ACC112 (cell line): Measurements from ENCODE around the gene PRKAG2.
A peak's percentile ranks its signal among the peaks of the same experiment; 100 is the strongest.

Source experiments
- H2AFZ ChIP-seq: fragments of 200-600 bp; sonication (generic); one replicate; pipeline ENCODE4 v1.6.0; 2017; ENCODE audit warnings: antibody characterized with exemption, low read length; ENCODE audit not compliant: unreplicated experiment
- H3K27ac ChIP-seq: fragments of 200-600 bp; sonication (generic); 2 replicates; pipeline ENCODE4 v1.5.1; 2014; ENCODE audit warnings: low read depth, mild to moderate bottlenecking, antibody characterized with exemption, low read length, moderate library complexity
- H3K27me3 ChIP-seq: fragments of 200-600 bp; sonication (generic); 2 replicates; pipeline ENCODE4 v1.6.1; 2014; ENCODE audit warnings: mild to moderate bottlenecking, antibody characterized with exemption, low read length, moderate library complexity, mixed read lengths; ENCODE audit not compliant: insufficient read depth
- H3K36me3 ChIP-seq: fragments of 200-600 bp; sonication (generic); 2 replicates; pipeline ENCODE4 v1.6.1; 2016; ENCODE audit warnings: mild to moderate bottlenecking, antibody characterized with exemption, low read length, moderate library complexity, mixed read lengths; ENCODE audit not compliant: insufficient read depth
- H3K4me1 ChIP-seq: fragments of 200-600 bp; sonication (generic); one replicate; pipeline ENCODE4 v1.6.1; 2016; ENCODE audit warnings: low read length, mixed read lengths; ENCODE audit not compliant: insufficient read depth, unreplicated experiment, control insufficient read depth
- H3K4me3 ChIP-seq: fragments of 200-600 bp; sonication (generic); 2 replicates; pipeline ENCODE4 v1.5.1; 2014; ENCODE audit warnings: mild to moderate bottlenecking, low read depth, low read length
- H3K79me2 ChIP-seq: fragments of 200-600 bp; sonication (generic); one replicate; pipeline ENCODE4 v1.6.0; 2016; ENCODE audit warnings: low read length; ENCODE audit not compliant: control insufficient read depth, unreplicated experiment, insufficient read depth

The PRKAG2 gene

GRCh38 chr7:151624246-151624928, 252.5 kb downstream of the PRKAG2 start:
- H2AFZ ChIP-seq, result no peak overlapping the region
- no peaks in the 10 kb centered on the region for H3K27me3 ChIP-seq
- H3K4me3 ChIP-seq, result no peak overlapping the region
- H3K79me2 ChIP-seq, result peaks cover 80% of the 10 kb centered on the region
- H3K36me3 ChIP-seq, result 0 out of 2 replicates have a peak, but pooled peaks cover 3% of the 10 kb centered on the region
- H3K4me1 ChIP-seq, result peaks cover 17% of the 10 kb centered on the region
- H3K27ac ChIP-seq, result peak overlapping the region; percentile 69

GRCh38 chr7:151623766-151624165, 253.1 kb downstream of the PRKAG2 start:
- Histone ChIP-seq H3K36me3 (0 out of 2 replicates have a peak, but pooled peaks cover 3% of the 10 kb centered on the region), H3K4me3 (peak overlapping the region; percentile 29; the same call in 1 of the 2 replicates), H3K27ac (peak overlapping the region; percentile 69), H3K27me3 (no peaks in the 10 kb centered on the region), H3K79me2 (peaks cover 78% of the 10 kb centered on the region), H3K4me1 (peaks cover 15% of the 10 kb centered on the region), H2AFZ (no peak overlapping the region)

DNA sequence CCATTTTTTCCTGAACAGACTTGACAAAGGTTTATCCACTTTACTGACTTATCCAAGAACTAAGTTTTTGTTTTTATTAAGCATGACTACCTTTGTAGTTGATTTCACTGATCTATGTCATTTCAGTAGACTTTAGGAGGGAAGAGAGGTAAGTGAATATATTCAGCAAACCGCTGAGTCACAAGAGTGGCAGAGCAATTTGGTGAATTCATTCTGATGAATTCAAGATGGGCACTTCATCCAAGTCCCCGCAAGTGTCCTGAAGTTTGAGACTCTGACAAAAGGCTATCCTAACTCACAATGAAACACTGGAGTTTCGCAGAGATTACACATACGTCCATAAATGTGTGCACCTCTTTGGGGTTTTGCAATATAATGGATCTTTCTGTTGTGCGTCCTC, 255.0 kb downstream of the PRKAG2 start:
- Histone ChIP-seq H2AFZ (no peak overlapping the region), H3K4me1 (peaks cover 15% of the 10 kb centered on the region), H3K4me3 (no peak overlapping the region), H3K36me3 (0 out of 2 replicates have a peak, but pooled peaks cover 3% of the 10 kb centered on the region), H3K27me3 (no peaks in the 10 kb centered on the region), H3K79me2 (peaks cover 66% of the 10 kb centered on the region), H3K27ac (no peak overlapping the region)

- Histone ChIP-seq H3K4me3 (no peak overlapping the region), H3K4me1 (no peaks in the 10 kb centered on the region), H3K27ac (no peak overlapping the region), H2AFZ (no peak overlapping the region), H3K36me3 (0 out of 2 replicates have a peak, but pooled peaks cover 3% of the 10 kb centered on the region), H3K27me3 (no peaks in the 10 kb centered on the region), H3K79me2 (peaks cover 45% of the 10 kb centered on the region)
Measured at GRCh38 chr7:151616443-151617213, 260.3 kb downstream of the PRKAG2 start.

- peaks cover 37% of the 10 kb centered on the region for H3K79me2 ChIP-seq
Measured at GRCh38 chr7:151615784-151616183, 261.1 kb downstream of the PRKAG2 start.

DNA sequence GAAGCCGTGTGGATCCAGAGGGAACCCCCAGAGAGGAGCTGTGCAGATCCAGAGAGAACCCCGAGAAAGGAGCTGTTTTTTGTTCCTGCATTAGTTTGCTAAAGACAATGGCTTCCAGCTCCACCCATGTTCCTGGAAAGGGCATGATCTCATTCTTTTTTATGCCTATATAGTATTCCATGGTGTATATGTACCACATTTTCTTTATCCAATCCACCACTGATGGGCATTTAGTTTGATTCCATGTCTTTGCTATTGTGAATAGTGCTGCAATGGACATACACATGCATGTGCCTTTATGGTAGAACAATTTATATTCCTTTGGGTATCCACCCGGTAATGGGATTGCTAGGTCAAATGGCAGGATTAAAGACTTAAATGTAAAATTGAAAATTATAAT, 261.9 kb downstream of the PRKAG2 start:
- Histone ChIP-seq H3K79me2 (peaks cover 34% of the 10 kb centered on the region), H2AFZ (no peak overlapping the region), H3K4me3 (no peak overlapping the region), H3K4me1 (no peaks in the 10 kb centered on the region), H3K27me3 (no peaks in the 10 kb centered on the region), H3K27ac (no peak overlapping the region), H3K36me3 (0 out of 2 replicates have a peak, but pooled peaks cover 3% of the 10 kb centered on the region)

More at GRCh38 chr7:151615784-151616183, 261.1 kb downstream of the PRKAG2 start:
- Histone ChIP-seq H3K27me3 (no peaks in the 10 kb centered on the region), H2AFZ (no peak overlapping the region), H3K27ac (no peak overlapping the region), H3K4me1 (no peaks in the 10 kb centered on the region), H3K4me3 (no peak overlapping the region), H3K36me3 (0 out of 2 replicates have a peak, but pooled peaks cover 3% of the 10 kb centered on the region)

DNA sequence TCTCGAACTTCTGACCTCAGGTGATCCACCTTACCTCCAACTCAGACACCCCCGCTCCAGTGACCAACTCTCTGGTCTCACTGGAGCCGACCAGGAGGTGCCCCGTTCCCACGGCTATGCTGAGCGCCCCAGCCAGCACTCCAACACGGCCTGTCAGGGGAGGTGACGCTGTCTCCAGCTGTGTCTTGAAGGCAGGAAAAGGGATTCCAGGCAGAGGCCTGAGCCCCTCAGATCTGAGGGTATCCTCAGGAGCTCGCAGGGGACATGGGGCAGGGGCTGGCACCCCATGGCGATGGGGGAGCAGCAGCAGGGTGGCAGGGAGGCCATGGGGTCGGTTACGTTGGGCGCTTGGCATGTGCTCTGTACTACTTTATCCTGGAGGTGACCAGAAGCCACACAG, 262.9 kb downstream of the PRKAG2 start:
- Histone ChIP-seq H2AFZ (no peak overlapping the region), H3K4me1 (no peaks in the 10 kb centered on the region), H3K4me3 (no peak overlapping the region), H3K27ac (no peak overlapping the region), H3K79me2 (peaks cover 37% of the 10 kb centered on the region), H3K36me3 (0 out of 2 replicates have a peak, but pooled peaks cover 3% of the 10 kb centered on the region), H3K27me3 (no peaks in the 10 kb centered on the region)

DNA sequence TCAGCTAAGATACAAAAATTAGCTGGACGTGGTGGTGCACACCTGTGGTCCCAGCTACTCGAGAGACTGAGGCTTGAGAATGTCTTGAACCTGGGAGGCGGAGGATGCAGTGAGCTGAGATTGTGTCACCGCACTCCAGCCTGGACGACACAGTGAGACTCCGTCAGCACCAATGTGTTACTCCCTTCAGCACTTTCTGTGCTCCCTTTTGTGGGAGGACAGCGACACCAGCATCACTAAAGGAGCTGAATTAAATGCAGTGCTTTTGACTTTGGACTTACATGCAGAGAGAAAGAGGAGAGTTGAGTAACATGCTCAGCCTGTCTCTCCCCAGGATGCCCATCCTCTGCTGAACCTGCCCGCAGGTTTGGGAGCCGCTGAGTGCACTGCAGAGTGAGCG, 265.0 kb downstream of the PRKAG2 start:
- H3K36me3 ChIP-seq, result 0 out of 2 replicates have a peak, but pooled peaks cover 3% of the 10 kb centered on the region

DNA sequence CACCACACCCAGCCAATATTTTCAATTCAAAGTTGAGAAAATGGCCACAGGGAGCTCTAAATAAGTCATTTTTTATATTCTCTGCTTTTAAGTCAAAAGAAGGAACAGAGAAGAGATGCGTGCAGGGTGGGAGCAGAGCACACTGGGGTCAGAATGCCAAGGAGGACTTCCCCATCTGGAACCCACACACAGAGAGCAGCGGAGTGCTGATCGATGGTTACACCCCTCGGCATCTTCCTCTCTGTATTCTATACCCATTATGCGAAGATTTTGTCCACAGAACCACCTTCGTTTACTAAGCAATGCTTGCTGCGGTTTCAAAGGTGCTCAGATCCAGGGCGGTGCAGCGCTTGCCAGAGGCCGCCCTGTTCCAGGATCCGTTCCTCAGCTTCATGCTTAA, 265.9 kb downstream of the PRKAG2 start:
- 0 out of 2 replicates have a peak, but pooled peaks cover 3% of the 10 kb centered on the region for H3K36me3 ChIP-seq
- no peak overlapping the region for H3K27ac ChIP-seq
- no peaks in the 10 kb centered on the region for H3K27me3 ChIP-seq
- no peak overlapping the region for H3K4me3 ChIP-seq
- peaks cover 41% of the 10 kb centered on the region for H3K79me2 ChIP-seq
- no peak overlapping the region for H2AFZ ChIP-seq
- H3K4me1 ChIP-seq, result peaks cover 17% of the 10 kb centered on the region

More for the DNA sequence above, 265.0 kb downstream of the PRKAG2 start:
- no peak overlapping the region for H2AFZ ChIP-seq
- H3K4me3 ChIP-seq, result no peak overlapping the region
- H3K79me2 ChIP-seq, result peaks cover 46% of the 10 kb centered on the region
- H3K4me1 ChIP-seq, result peaks cover 15% of the 10 kb centered on the region
- no peak overlapping the region for H3K27ac ChIP-seq
- no peaks in the 10 kb centered on the region for H3K27me3 ChIP-seq

DNA sequence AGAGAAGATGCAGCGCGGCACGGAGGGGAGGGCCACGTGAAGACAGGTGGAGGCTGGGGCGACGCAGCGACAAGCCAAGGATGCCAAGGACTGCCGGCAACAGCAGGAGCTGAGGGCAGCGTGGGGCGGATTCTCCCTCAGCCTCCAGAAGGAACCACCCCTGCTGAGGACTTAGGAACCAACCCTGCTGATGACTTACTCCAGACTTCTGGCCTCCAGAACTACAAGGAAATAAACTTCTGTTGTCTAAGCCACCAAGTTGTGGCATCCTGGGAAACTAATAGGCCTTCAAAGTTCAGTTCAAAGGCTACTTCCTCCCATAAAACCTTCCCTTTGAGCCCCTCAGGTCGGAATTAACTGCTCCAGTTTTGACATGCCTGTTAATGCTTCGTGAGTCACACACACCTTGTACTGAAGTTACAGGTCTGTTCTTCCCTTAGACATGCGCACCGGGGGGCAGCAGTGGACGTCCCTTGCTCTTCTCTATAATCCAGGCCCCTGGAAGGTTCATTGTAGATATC, 268.8 kb downstream of the PRKAG2 start:
- Histone ChIP-seq H3K36me3 (no peaks in the 10 kb centered on the region), H2AFZ (no peak overlapping the region), H3K79me2 (peaks cover 38% of the 10 kb centered on the region), H3K4me1 (peaks cover 17% of the 10 kb centered on the region), H3K27me3 (no peaks in the 10 kb centered on the region), H3K4me3 (no peak overlapping the region), H3K27ac (no peak overlapping the region)
